ENCODE measurements around the gene LRP11. TPM values are rescaled to one million over a fixed set of nuclear protein-coding genes. Genes with fewer than 3 reads are reported as not detected.

Gene LRP11
- polyA plus RNA-seq, 1 donor from 2014 or later: 57.0 TPM

DNA sequence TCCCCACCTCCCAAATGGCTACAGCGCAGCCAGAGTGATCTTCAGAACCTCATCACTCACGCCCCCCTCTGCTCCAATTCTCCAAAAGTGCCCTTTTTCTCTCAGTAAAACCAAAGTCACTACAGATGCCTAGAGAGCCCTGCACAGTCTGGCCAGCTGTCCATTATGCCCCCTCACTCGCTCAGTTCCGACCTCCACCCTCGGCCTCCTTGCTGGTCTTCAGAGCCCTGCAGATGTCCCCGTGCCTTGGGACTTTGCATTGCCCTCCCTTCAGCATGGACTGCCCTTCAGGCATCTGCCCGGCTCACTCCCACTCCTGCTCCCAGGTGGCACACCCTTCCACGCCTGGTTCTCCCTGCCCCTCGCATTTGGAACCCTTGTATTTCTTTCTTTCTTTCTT lies 34.8 kb upstream of the LRP11 start:
- no peaks in the 10 kb centered on the region for H3K9me3 ChIP-seq (ENCODE audit: low read length)
- H3K36me3 ChIP-seq (ENCODE audit: insufficient read depth, low read length): no peaks in the 10 kb centered on the region
- H3K4me2 ChIP-seq (ENCODE audit: low read length): no peak overlapping the region
- H2AFZ ChIP-seq (ENCODE audit: low read depth, low read length): no peak overlapping the region
- no peak overlapping the region for H3K27ac ChIP-seq (ENCODE audit: low read length)
- TF ChIP-seq, protein P1, sequence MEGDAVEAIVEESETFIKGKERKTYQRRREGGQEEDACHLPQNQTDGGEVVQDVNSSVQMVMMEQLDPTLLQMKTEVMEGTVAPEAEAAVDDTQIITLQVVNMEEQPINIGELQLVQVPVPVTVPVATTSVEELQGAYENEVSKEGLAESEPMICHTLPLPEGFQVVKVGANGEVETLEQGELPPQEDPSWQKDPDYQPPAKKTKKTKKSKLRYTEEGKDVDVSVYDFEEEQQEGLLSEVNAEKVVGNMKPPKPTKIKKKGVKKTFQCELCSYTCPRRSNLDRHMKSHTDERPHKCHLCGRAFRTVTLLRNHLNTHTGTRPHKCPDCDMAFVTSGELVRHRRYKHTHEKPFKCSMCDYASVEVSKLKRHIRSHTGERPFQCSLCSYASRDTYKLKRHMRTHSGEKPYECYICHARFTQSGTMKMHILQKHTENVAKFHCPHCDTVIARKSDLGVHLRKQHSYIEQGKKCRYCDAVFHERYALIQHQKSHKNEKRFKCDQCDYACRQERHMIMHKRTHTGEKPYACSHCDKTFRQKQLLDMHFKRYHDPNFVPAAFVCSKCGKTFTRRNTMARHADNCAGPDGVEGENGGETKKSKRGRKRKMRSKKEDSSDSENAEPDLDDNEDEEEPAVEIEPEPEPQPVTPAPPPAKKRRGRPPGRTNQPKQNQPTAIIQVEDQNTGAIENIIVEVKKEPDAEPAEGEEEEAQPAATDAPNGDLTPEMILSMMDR (IDR thresholded peaks at IDR 0.05; ENCODE audit: poor library complexity, severe bottlenecking): no peak
- TF ChIP-seq MXI1 (conservative IDR thresholded peaks at IDR 0.05; ENCODE audit: poor library complexity, severe bottlenecking) (no peak), TAF1 (IDR thresholded peaks at IDR 0.05; ENCODE audit: low read depth) (no peak), RAD21 (conservative IDR thresholded peaks at IDR 0.05) (no peak), EZH2 (IDR thresholded peaks at IDR 0.05; ENCODE audit: borderline replicate concordance, insufficient read depth, low read length, poor library complexity, severe bottlenecking) (no peak), EP300 (conservative IDR thresholded peaks at IDR 0.05; ENCODE audit: poor library complexity, severe bottlenecking) (no peak), SMC3 (conservative IDR thresholded peaks at IDR 0.05; ENCODE audit: poor library complexity) (no peak), POLR2AphosphoS5 (IDR thresholded peaks at IDR 0.05) (no peak)
- TF ChIP-seq, protein P2, sequence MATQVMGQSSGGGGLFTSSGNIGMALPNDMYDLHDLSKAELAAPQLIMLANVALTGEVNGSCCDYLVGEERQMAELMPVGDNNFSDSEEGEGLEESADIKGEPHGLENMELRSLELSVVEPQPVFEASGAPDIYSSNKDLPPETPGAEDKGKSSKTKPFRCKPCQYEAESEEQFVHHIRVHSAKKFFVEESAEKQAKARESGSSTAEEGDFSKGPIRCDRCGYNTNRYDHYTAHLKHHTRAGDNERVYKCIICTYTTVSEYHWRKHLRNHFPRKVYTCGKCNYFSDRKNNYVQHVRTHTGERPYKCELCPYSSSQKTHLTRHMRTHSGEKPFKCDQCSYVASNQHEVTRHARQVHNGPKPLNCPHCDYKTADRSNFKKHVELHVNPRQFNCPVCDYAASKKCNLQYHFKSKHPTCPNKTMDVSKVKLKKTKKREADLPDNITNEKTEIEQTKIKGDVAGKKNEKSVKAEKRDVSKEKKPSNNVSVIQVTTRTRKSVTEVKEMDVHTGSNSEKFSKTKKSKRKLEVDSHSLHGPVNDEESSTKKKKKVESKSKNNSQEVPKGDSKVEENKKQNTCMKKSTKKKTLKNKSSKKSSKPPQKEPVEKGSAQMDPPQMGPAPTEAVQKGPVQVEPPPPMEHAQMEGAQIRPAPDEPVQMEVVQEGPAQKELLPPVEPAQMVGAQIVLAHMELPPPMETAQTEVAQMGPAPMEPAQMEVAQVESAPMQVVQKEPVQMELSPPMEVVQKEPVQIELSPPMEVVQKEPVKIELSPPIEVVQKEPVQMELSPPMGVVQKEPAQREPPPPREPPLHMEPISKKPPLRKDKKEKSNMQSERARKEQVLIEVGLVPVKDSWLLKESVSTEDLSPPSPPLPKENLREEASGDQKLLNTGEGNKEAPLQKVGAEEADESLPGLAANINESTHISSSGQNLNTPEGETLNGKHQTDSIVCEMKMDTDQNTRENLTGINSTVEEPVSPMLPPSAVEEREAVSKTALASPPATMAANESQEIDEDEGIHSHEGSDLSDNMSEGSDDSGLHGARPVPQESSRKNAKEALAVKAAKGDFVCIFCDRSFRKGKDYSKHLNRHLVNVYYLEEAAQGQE (IDR thresholded peaks at IDR 0.05; ENCODE audit: borderline replicate concordance): no peak
- H4K20me1 ChIP-seq (ENCODE audit: insufficient read depth): no peaks in the 10 kb centered on the region
- no peak overlapping the region for H3K4me3 ChIP-seq (ENCODE audit: low read length)
- H3K9me2 ChIP-seq (ENCODE audit: insufficient read depth, low read length): no peaks in the 10 kb centered on the region
- H3K27me3 ChIP-seq (ENCODE audit: insufficient read depth, low read depth, low read length): no peaks in the 10 kb centered on the region
- no peaks in the 10 kb centered on the region for H3K79me2 ChIP-seq (replicated peaks; ENCODE audit: insufficient read depth, low read length)
- no peak overlapping the region for H3K9ac ChIP-seq (ENCODE audit: low read length)
- no peaks in the 10 kb centered on the region for H3F3A ChIP-seq (ENCODE audit: insufficient read depth, low read length, poor library complexity, severe bottlenecking)

GRCh38 chr6:149897855-149898744 lies 33.9 kb upstream of the LRP11 start, which contains the start of gene RAET1E:
TSS of gene RAET1E (minus strand) at chr6:149898113. CDS start at chr6:149890901, 7,212 bp downstream.
- H3K4me2 ChIP-seq (ENCODE audit: low read length): no peak within 1 kb of the TSS
- H3F3A ChIP-seq (ENCODE audit: insufficient read depth, low read length, poor library complexity, severe bottlenecking): no peaks in the 10 kb centered on the region
- no peaks in the 10 kb centered on the region for H4K20me1 ChIP-seq (ENCODE audit: insufficient read depth)
- H3K36me3 ChIP-seq (ENCODE audit: insufficient read depth, low read length): no peaks in the 10 kb centered on the region
- no peak within 1 kb of the TSS for H3K27ac ChIP-seq (ENCODE audit: low read length)
- no peak within 1 kb of the TSS for H3K9ac ChIP-seq (ENCODE audit: low read length)
- H3K9me3 ChIP-seq (ENCODE audit: low read length): no peaks in the 10 kb centered on the region
- no peaks in the 10 kb centered on the region for H3K27me3 ChIP-seq (ENCODE audit: insufficient read depth, low read depth, low read length)
- TF ChIP-seq POLR2AphosphoS5 (IDR thresholded peaks at IDR 0.05): no peak
- no peak for TF ChIP-seq RAD21 (conservative IDR thresholded peaks at IDR 0.05)
- no peak for TF ChIP-seq SMC3 (conservative IDR thresholded peaks at IDR 0.05; ENCODE audit: poor library complexity)
- TF ChIP-seq TAF1 (IDR thresholded peaks at IDR 0.05; ENCODE audit: low read depth): no peak
- no peak for TF ChIP-seq EZH2 (IDR thresholded peaks at IDR 0.05; ENCODE audit: borderline replicate concordance, insufficient read depth, low read length, poor library complexity, severe bottlenecking)
- TF ChIP-seq, protein P2 (IDR thresholded peaks at IDR 0.05; ENCODE audit: borderline replicate concordance): no peak
- TF ChIP-seq, protein P1 (IDR thresholded peaks at IDR 0.05; ENCODE audit: poor library complexity, severe bottlenecking): no peak
- TF ChIP-seq MXI1 (conservative IDR thresholded peaks at IDR 0.05; ENCODE audit: poor library complexity, severe bottlenecking): no peak
- TF ChIP-seq EP300 (conservative IDR thresholded peaks at IDR 0.05; ENCODE audit: poor library complexity, severe bottlenecking): no peak
- H3K9me2 ChIP-seq (ENCODE audit: insufficient read depth, low read length): no peaks in the 10 kb centered on the region
- H3K79me2 ChIP-seq (replicated peaks; ENCODE audit: insufficient read depth, low read length): no peaks in the 10 kb centered on the region
- H3K4me3 ChIP-seq (ENCODE audit: low read length): no peak within 1 kb of the TSS
- H2AFZ ChIP-seq (ENCODE audit: low read depth, low read length): no peak within 1 kb of the TSS

All from neural cell (in vitro differentiated cells).